Stimulated activated CD4-positive, alpha-beta T cell treated with anti-CD3 and anti-CD28 coated beads, Interleukin-1b, Interleukin-23, amount 100 ng/mL, for 24 hours (primary cell): ENCODE measurements around the gene CACNA2D1.

Experiments used
- DNase-seq, 4 experiments: peaks; one replicate each; pipeline ENCODE4 v3.0.0-alpha.2; 2020; ENCODE audit warnings: low read depth in 4 of 4, low spot score in 1 of 4

CACNA2D1 gene

DNA sequence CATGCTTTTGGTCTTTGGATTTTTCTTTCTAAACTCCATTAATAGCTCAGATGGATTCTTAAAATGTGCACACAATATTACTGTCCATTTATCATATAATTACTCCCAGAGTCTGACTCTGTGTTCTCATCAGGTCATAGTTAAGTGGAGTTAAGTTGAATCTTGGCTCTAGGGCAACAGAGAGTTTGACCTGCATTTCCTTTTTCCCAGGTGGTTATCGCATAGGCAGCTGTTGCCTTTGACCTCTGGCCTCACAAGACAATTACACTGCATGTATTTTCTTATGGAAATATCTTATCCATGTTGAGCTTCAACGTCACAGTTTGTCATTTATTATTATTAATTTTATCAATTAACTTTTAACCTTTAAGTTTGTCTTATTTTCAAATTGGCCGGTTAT is 436.3 kb downstream of the CACNA2D1 start:
- DNase-seq = no peak

DNA sequence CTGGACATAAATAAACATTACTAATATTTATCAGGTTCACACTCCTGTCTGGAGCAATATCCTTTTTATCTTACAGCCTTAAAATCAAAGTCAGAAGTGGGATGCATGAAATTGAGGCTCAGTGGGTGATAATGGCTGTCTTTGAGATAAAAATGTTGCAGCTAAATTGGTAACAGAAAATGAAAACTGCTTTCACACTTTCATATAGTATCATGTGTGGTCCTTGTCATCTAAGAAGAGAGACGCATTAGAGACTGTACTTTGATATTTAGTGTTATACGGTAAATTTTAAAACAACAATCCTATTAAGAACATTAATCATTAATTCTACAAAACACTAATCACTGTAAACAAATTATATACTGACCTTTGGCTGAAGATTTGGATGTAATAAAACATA is 438.5 kb downstream of the CACNA2D1 start:
- DNase-seq = no peak

DNA sequence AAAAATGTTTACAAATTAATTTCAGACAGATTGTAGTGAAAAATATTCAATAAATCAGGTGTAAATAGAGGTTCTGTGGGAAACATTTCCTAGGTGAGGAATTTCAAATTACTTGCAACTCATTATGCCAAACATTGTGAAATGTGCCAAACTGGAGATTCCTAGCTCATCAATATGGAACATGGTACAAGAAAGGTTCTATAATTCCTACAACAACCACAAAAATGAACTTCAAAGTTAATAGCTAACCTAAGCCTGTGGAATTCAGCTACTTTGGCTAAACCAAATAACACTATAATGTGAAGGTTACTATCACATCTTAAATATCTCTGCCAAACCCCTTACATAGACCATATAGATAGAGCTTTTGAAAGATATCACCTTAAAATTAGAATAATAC is 450.4 kb downstream of the CACNA2D1 start:
- DNase-seq = no peak

DNA sequence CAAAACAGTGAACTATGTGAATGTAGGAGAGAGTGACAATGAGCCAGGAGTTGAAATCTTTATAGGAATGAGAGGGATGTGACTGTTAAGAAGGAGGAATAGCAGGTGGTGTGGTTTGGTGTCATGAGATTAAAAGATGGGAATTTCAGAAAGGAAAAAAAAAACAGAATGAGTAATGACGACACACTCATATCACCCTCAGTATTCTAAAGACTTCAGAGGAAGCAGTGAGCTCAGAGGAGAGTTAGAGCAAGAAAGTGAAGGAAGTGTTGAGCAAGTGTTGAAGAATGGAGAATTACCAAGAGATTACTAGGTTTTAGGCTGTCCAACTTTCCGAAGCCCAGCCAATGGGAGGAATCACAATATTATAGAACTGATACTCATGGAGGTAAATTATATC is 453.2 kb downstream of the CACNA2D1 start:
- no peak for DNase-seq

DNA sequence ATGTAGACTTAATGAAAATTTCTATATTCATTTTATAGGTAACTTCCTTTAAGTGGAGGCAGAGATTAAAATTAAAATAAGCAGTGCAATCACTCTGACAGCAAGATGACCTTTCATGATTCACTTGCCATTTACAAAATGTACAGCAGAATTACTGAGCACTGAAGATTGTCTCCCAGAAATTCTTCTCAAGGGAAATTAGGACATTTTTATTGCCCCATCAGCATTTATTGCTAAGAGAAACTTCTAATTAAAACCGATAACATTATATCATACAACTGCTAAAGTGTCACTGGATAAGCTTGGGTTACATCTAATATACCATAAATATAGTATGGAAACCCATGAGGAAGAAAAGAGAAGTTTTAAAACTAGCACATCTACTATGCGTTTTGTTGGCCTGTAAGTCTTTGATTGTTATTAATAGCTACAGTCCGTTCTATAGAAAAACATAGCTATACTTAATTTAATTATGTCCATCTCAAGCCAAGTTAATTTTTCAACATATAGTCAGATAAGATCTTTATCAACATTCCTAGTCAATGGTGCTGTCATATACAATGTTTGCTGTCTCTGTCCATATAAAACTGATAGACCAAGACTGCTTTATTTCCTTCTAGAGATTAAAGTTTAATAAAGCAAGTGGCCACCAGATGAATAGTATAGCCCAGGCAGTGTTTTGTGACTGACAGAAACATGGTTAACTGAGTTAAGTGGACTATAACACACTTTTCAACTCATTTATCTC is 456.7 kb downstream of the CACNA2D1 start:
- no peak for DNase-seq

DNA sequence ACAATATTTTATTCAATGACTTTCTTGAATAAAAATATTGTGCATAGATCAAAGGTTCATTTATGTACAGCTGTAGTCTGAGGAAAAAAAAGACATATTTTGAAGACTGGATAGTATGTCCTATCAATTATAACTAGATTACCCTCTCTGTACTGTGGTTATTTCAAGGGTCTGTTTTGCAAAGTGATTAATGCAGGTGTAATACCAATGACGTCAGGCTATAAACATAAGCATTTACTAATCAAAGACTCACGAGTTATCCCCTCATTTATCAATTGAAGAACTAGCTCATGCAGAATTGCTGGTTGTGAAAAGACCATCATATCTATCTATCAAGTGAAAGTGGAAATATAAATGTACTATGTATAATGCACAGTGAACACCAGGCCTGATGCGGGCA is 460.2 kb downstream of the CACNA2D1 start:
- no peak for DNase-seq

DNA sequence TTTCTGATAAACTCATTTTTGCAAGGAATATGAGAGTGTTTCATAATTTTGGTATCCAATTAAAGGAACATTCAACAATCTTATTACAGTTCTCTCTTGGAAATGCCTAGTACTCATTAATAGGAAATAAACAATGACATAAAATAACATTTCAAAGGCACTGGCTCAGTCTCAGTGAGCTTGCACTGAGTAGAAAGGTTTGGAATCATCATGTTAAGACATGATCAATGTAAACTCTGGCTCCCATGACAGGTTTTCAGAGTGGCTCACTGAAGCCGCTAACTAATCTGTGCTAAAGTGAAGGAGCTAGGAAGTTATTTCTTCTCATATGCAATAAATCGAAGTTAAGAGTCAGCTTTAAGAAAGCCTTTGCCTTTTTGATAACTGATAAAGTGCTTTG is 470.5 kb downstream of the CACNA2D1 start:
- no peak for DNase-seq

DNA sequence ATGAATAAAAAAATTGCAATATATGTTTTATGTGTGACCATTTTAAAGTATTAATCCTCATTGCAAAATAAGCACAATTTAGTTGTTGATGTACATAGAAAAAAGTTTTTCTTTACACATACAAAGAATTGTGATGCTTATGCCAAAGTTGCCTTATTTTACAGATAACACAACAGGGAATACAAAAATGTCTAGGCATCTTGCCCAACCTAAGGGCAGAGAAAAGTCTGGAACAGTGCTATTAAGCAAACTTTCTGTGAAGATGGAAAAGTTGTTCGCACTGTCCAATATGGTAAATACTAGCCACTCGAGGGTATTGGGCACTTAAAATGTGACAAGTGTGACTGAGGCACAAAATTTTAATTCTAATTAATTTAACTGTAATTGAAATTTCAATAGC is 483.6 kb downstream of the CACNA2D1 start:
- DNase-seq = no peak

DNA sequence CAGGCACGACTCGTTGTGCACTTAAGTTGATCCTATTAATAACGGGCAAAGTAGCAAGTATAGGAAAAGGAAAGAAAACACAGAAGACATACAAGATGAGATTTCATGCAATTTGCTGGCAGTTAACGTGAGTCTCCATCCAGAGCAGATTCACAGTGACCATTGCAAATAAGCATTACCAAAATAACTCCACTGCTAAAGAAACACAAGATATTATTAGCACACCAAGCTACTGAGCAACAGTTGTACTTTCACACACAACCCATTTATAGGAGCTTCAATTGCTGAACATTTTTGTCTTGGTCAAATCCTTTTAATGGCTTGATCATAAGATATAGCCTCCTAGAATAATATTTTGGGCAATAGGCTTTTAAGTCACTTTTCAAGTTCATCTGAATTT is 486.1 kb downstream of the CACNA2D1 start:
- DNase-seq = no peak

DNA sequence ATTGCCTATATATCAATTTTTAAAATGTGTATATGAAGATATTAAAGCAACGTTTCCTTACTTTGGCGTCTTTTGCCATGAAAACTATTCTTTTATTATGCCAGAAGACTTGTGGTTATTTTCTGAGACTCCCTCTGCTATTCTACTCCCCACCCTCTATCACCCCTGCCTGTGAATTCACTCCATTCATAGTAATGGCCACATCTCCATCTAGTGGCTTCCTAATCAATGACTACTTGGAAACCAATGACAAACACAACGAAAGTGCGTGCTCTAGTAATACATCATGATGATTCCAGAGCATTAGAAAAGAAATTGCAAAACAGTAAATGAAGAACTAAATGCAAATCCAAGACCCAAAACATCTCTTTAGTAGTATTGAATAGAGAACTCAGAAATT is 487.1 kb downstream of the CACNA2D1 start:
- DNase-seq = no peak

DNA sequence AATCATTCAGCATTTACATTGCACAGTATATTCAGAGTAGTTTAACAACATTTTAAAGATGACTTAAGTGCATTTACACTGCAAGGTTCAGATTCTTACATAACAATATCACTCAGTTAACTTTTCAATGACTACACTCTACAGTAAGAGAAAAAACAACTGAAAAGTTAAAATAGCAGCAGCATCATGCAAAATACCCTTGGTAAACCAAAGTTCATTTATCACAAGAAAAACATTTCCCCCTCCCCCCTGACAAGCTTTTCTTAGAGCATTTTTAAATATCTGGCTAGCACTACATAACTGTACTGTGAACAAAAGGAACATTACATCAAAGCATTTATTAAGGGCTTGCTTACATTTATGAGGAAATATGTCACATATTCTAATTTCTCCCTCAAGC is 494.3 kb downstream of the CACNA2D1 start:
- no peak for DNase-seq

DNA sequence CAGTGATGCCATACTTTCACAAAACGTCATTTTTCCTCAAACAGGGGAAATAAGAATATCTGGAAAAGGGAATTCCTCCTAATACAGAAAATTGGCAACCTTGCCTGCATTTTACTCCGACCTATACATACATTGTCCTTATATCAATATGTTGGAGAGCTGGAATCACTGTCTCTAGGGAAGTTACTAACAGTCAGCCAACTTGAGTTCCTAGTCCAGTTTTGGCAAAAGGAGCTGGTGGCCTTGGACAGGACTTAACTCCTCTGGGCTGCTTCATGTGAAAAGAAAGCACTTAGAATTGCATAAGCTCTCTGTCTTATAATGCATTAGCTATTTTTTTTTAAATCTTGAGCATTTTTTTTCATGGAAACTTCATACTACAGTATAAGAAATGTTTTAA is 499.5 kb downstream of the CACNA2D1 start:
- DNase-seq = no peak

DNA sequence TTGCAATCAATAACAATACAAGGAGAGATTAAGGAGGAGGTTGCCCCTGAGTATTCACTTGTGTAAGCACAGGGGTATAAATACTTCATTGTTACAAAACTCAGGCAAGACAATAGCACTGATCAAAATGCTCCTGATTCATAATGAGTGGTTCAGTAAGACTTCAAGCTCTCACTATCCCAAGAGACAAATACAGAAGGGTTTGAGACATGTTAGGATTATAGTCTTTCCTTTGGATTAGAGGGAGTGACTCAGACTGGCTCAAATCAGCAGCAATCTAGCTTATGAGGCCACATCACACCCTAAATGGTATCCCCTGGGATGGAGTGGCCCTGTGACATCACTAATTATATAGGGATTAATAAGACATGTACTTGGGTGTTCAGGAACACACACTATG is 506.5 kb downstream of the CACNA2D1 start:
- DNase-seq = no peak

DNA sequence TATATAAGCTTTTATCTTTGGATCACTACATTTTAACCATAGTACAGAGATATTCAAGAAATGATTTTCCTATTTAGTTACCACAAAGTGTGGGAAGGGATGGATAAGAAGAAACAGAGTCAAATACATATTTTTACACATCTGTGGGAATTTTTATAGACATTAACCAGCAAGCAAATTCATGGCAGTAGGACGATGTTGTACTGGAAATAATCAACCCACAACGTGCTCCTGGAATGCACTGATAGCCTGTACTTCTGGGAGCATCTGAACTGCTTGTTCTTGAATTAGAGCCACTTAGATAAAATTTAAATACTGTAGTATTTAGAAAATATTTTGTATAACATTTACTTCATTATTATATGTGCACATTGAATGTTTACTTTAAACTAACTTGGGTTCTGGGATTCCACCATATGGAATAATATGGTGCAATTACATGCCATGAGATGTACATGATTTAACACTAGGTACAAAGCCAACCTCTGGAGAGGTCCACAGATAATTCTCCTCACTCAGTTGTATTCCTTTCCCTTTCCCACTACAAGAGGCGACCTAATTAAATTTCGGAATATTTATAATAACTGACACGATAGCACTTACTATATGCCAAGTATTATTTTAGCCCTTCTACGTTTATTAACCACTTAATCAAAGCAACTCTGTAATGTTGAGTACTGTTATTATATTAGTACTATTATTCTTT is 508.8 kb downstream of the CACNA2D1 start:
- no peak for DNase-seq

DNA sequence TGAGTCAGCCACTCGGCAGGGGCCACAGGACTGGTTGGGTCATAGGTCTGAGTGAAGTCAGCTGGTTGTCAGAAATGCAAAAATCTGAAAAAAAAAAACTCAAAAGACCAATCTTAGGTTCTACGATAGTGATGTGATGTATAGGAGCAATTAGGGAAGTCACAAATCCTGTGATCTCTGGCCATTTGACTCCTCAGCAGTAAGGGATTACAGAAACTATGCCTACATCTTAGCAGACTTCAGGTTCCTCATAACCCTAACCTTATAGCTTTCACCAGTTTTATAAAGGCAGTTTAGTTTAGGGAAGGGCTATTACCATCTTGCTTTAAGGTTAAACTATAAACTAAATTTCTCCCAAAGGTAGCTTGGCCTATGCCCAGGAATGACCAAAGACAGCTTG is 510.6 kb downstream of the CACNA2D1 start:
- DNase-seq = no peak

DNA sequence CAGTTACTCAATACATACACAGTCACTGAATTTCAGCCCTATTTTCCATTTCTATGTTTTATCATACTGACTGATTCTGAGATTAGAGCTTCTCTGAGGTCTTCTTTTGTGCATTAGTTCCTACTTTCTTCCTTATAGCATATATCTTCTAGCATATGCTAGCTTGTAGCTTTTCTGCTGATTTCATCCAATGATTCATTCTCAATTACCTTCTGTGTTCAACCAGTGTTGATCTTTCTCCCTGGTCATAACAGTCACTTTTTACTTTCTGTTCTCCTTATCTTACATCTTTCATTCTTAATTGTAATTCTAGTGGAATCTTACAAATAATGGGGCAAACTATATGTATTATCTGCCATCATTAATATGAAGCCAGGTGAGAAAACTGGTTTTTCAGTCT is 514.2 kb downstream of the CACNA2D1 start:
- no peak for DNase-seq

DNA sequence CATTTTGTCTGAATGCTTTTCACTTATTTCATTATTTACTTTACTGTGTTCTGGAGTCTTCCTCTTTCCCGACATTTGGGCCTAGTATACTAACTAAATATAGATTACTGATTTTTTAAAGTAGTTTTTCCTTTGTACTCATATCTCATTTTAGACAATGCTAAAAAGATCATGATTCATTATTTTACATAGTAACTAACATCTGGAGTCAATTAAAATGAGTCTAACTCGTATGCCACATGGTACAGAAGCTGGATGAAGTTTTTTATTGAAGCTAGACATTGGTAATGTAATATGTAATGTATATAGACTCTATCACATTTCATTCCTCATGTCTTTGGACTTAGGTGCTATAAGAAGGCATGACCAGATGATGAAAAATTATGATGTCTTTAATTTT is 517.4 kb downstream of the CACNA2D1 start:
- DNase-seq = no peak

DNA sequence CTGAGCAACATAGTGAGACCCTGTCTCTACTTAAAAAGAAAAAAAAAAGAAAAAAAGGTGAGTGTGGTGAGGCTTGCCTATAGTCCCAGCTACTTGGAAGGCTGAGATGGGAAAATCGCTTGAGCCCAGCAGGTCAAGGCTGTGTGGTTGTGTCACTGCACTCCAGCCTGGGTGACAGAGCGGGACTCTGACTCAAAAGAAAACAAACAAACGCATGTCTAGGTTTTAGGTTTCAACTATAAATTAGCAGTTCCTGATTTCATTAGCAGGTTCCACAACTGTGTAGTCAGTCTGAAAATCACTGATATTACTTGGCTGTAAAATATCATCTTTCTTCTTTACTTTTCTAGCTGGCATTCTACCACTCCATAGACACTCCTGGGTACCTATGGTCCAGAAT is 518.0 kb downstream of the CACNA2D1 start:
- DNase-seq = no peak

DNA sequence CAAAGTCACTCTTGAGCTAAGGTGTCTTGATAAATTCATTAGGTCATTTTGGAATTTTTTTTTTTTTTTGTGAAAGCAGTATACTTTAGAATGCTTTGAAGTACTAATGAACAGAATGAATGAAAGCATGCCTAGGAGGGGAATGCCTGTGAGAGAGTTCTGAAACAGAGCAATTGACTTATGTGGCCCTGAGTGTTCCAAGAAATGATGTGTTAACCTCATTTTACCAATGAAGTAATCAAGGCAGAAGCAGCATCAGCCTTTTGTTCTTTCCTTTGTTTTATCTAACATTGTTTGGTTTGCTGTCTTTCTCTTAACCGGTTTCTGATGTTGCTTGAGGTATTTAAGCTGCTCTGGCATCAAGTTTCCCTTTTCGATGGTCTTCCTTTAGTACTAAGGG is 519.1 kb downstream of the CACNA2D1 start:
- no peak for DNase-seq

DNA sequence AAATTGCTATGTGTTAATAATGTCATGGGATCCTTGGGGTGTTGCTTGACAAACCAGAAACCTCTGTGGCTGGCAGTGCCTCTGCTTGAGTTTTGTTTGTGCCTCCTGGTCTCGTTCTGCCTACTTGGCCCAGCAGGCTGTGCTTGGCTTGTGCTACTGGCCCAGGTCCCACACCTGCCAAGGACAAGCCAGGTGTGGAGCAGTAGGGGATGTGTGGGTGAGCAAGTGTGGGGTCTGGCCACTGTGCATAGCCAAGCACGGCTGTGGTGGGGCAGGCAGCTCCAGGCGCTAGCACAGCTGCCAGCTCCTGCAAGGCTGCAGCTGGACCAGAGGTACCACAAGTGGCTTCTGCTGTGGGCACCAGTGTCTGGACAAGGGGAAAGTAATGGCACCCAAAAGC is 524.1 kb downstream of the CACNA2D1 start:
- DNase-seq = no peak

DNA sequence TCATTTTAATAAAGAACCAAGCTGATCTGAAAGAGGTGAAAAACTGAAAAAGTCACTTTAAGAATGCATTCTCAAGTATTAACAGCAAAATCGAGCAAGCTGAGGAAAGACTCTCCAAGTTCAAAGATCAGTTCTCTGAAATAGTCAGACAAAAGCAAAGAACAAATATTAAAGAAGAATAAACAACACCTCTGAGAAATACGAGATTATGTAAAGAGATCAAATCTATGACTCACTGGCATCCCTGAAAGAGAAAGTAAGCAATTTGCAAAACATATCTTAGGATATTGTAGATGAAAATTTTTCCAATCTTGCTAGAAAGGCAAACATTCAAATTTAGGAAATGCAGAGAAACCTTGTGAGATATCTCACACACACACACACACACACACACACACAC is 535.4 kb downstream of the CACNA2D1 start:
- no peak for DNase-seq

DNA sequence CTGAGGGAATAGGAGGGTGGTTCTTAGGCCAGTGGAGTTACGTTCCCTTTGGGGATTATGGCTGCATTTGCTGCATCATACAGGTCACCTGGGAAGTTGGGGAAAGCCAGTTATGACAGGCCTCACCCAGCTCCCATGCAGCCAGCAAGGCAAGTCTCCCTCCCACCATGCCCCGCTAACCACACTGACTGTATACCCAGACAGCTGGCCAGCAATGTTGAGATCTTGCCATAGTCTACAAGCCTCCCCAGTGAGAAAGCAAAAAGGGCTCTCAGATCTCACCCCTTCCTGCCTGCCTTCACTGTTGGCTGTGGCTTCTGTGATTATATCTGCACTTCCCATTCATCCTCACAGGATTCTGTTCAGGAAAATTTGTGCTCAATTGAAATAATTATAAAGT is 540.5 kb downstream of the CACNA2D1 start:
- no peak for DNase-seq

DNA sequence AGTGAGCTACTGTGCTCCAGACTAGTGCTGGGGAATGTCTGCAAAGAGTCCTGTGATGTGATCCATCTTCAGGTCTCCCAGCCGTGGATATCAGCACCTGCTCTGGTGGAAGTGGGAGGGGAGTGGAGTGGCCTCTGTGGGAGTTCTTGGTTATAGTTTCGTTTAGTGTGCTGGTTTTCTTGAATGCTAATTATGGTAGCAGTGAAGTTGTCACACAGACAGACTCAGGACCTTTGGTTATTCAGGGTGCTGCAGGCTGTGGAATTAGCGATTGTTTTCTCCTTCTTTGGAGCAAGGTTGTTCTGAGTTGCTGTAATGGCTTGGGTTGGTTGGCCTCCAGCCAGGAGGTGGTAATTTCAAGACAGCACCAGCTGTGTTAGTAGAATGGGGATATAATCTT is 541.0 kb downstream of the CACNA2D1 start:
- no peak for DNase-seq
